Psoas muscle (tissue), 8 donors: ENCODE data around the gene DOK4. TPM values are rescaled to one million over a fixed set of nuclear protein-coding genes. Genes with fewer than 3 reads are reported as not detected.

ENCODE experiments used
- ATAC-seq, 4 donors: fragments of 200-7000 bp; cut with Tn5 transposase; one replicate each; pipeline ENCODE4 v1.9.1; 2020; ENCODE audit warnings: moderate library complexity in 3 of 4, mild to moderate bottlenecking in 2 of 4
- DNase-seq, 2 donors: peaks; one replicate each; pipeline ENCODE4 v3.0.0-alpha.2; 2020
- H3K27ac ChIP-seq: fragments of 200-600 bp; one replicate; pipeline ENCODE4 v1.8.0; 2022
- H3K27me3 ChIP-seq, 3 donors: fragments of 200-600 bp in 1 of 3; one replicate each; pipeline versions ENCODE4 v1.6.1 to v1.8.0; 2013 to 2022; ENCODE audit warnings: low read length in 2 of 3, mild to moderate bottlenecking in 2 of 3, moderate library complexity in 1 of 3; ENCODE audit not compliant: insufficient read depth in 3 of 3
- H3K36me3 ChIP-seq, 2 donors: fragments of 200-600 bp in 1 of 2; one replicate each; pipeline versions ENCODE4 v1.6.1 to v1.8.0; 2013 to 2022; ENCODE audit warnings: low read depth in 1 of 2, mild to moderate bottlenecking in 1 of 2, moderate library complexity in 1 of 2; ENCODE audit not compliant: insufficient read depth in 1 of 2
- H3K4me1 ChIP-seq: fragments of 200-600 bp; one replicate; pipeline ENCODE4 v1.8.0; 2022
- H3K4me3 ChIP-seq: fragments of 200-600 bp; one replicate; pipeline ENCODE4 v1.8.0; 2022; ENCODE audit warnings: mild to moderate bottlenecking
- H3K9me3 ChIP-seq: fragments of 200-600 bp; one replicate; pipeline ENCODE4 v1.8.0; 2022
- CTCF ChIP-seq: fragments of 200-600 bp; IDR thresholded peaks from one replicate; pipeline ENCODE4 v1.8.0; 2022; ENCODE audit warnings: antibody characterized with exemption
- WGBS, 3 donors: extraction: QIAGEN DNeasy Blood & Tissue Kit; methylation state at CpG; one replicate each; pipeline versions ENCODE4 v1.1.6 to v1.1.7; 2013; 5-methylcytosine and 5-hydroxymethylcytosine counted together
- intact Hi-C, 2 donors: fragments of 100-400 bp; cut with DNase I; formaldehyde crosslinking; loops; one replicate each; pipeline versions ENCODE4 v1.11.0 to v1.14.2; 2022
- polyA plus RNA-seq, 3 donors: library from polyadenylated mRNA; stranded (reverse); fragments of 200-250 nt; gene quantifications; one replicate each; pipeline ENCODE4 v1.2.3, GENCODE V29; 2013
- total RNA-seq, 4 donors: library from RNA; stranded (reverse); fragmentation: NEBNext Ultra II Directional in 2 of 4; extraction: Animal tissue kit (Norgen Biotek cat#: 25700) in 2 of 4; gene quantifications; one replicate each; pipeline versions ENCODE4 v1.2.1 to v1.2.4, GENCODE V29; 2021 to 2023
- donor health status: healthy with polysubstance abuse.
- donor health status: DM: no; HTN: no; CAD: no; lungs with moderate emphysema.
- donor health status: Bipolar disorder and iron deficiency.
- donor health status: healthy.
- donor health status: DM: yes; HTN: yes; CAD: no.
- donor health status: DM: no; HTN: no; CAD: no.
- donor health status: DM: no; HTN: no; CAD: no.
- donor health status: DM: yes; HTN: yes; CAD: no.

Gene DOK4
- total and polyA plus RNA-seq, 7 donors, result 1.3 to 4.3 (median 1.9) TPM

- peak in 1 of 2 donors; percentile 46 for DNase-seq
- peaks cover 12% of the 10 kb centered on the region for H3K4me1 ChIP-seq
Observed at GRCh38 chr16:57473176-57473840, 13.0 kb downstream of the DOK4 start.

GRCh38 chr16:57472665-57473060 lies 13.6 kb downstream of the DOK4 start:
- Histone ChIP-seq H3K9me3 (no peaks in the 10 kb centered on the region), H3K36me3 (peaks cover 0 to 61% of the 10 kb centered on the region in 2 donors), H3K4me1 (peaks cover 12% of the 10 kb centered on the region), H3K4me3 (no peak overlapping the region), H3K27ac (no peak overlapping the region), H3K27me3 (no peaks in the 10 kb centered on the region)
- DNase-seq (no peak), ATAC-seq (peak in 2 of 4 donors; percentile 13 to 33)
- 30 to 47% (median 39%) methylated on average over 4 of the region's 4 CpGs for WGBS, 3 donors
- TF ChIP-seq CTCF, result no peak
- intact Hi-C loops, result no loop called here

More at GRCh38 chr16:57473176-57473840, 13.0 kb downstream of the DOK4 start:
- Histone ChIP-seq H3K4me3 (no peak overlapping the region), H3K27me3 (no peaks in the 10 kb centered on the region), H3K36me3 (peaks cover 0 to 55% of the 10 kb centered on the region in 2 donors), H3K9me3 (no peaks in the 10 kb centered on the region), H3K27ac (no peak overlapping the region)
- ATAC-seq, result peak in 2 of 4 donors; percentile 11 to 15
- intact Hi-C loops, result no loop called here
- no peak for TF ChIP-seq CTCF
- 63 to 75% (median 64%) methylated on average over 14 of the region's 14 CpGs for WGBS, 3 donors

GRCh38 chr16:57471852-57472664 lies 14.2 kb downstream of the DOK4 start:
- intact Hi-C loops, result no loop called here

GRCh38 chr16:57471209-57471608 lies 15.1 kb downstream of the DOK4 start:
- DNase-seq, result no peak
- 96 to 100% (median 100%) methylated on average over 1 of the region's 1 CpG for WGBS, 3 donors
- no peak overlapping the region for H3K4me3 ChIP-seq
- H3K4me1 ChIP-seq, result peaks cover 12% of the 10 kb centered on the region
- H3K36me3 ChIP-seq, result peaks cover 0 to 76% of the 10 kb centered on the region in 2 donors
- H3K27me3 ChIP-seq, result no peaks in the 10 kb centered on the region
- H3K9me3 ChIP-seq, result no peaks in the 10 kb centered on the region
- ATAC-seq, result no peak
- no peak for TF ChIP-seq CTCF
- no peak overlapping the region for H3K27ac ChIP-seq
- intact Hi-C loops, result no loop called here

More at GRCh38 chr16:57471852-57472664, 14.2 kb downstream of the DOK4 start:
- H3K4me3 ChIP-seq, result no peak overlapping the region
- ATAC-seq (peak in 1 of 4 donors; percentile 7), DNase-seq (no peak)
- H3K27me3 ChIP-seq, result no peaks in the 10 kb centered on the region
- H3K27ac ChIP-seq, result no peak overlapping the region
- WGBS, 3 donors, result 65 to 72% (median 65%) methylated on average over 10 of the region's 10 CpGs
- peaks cover 12% of the 10 kb centered on the region for H3K4me1 ChIP-seq
- no peak for TF ChIP-seq CTCF
- H3K36me3 ChIP-seq, result peaks cover 0 to 67% of the 10 kb centered on the region in 2 donors
- no peaks in the 10 kb centered on the region for H3K9me3 ChIP-seq
